Glomerular visceral epithelial cell (primary cell): ENCODE results near the gene FAF2.

Experiments
- DNase-seq: peaks from one replicate; pipeline ENCODE4 v3.0.0-alpha.2; 2016; ENCODE audit errors: extremely low spot score

The FAF2 gene

DNA sequence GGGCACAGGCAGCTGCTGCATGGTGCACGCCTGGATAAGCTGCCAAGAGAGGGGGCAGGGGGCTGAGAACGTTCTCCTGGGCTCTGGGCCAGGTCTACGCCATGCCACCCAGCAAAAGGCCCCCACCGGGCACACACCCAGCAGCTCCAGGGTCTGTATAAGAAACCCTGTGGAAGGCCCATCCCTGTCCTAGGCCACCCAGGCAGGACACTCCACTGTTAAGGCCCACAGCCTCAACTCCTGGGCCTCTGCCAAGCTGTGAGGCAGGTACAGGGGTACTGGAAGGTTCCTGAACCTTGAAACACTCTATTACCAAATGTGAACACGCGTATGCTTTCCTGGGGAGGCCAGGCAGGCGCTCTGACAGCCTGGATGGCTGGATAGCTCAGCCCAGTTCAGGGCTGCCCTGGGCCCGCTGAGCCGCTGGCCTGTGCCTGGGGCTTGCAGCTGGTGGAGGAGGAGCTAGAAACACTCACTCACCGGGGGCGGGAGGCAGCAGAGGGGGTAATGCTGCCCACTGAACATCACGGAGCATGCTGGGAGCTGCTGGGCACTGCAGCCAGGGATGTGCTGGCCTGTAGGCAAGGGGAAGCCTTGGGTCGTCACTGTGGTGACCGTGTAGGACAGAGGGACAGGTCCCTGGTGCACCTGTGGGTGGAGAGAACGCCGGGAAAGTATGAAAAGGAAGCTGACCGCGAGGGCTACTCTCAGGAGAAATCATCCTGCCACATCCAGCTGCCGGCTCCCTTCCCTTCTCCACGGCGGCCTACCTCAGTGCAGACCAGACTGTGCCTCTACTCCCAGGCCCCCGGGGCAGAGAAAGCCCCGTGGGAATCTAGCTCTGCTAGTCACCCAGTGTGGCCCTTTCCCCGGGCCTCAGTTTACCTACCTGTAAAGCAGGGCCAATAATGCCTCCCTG is 83.1 kb downstream of the FAF2 start:
- DNase-seq, result peak; percentile 36

DNA sequence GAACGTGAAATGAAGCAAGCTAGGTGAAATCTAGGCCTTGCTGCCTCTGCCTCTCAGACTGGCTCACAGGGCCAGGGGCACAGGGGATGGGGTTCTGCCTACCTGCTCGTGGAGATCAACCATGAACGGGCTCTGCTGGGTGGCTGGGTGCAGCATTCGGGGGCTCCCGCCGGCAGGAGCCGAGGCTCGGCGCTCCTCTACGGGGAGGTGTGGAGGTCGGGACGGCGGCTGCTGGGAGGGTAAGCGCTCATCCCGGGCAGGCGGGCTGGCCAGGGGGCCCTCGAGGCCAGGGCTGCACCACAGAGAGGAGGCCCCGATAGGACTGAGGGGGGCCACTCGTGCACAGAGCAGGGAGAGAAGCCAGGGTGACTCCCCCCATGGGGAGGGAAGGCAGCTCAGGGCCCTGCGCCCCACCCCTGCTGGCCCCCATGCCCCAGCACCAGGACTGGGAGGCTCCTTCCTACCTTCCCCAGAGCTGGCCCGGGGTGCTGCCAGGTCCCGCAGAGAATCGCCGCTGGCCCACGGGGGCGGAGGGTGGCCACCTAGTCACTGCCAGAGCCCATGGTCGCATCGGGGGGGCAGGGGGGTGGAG is 83.8 kb downstream of the FAF2 start:
- DNase-seq, result no peak

- DNase-seq, result no peak
Measured at GRCh38 chr5:176532795-176533194, 84.6 kb downstream of the FAF2 start.

DNA sequence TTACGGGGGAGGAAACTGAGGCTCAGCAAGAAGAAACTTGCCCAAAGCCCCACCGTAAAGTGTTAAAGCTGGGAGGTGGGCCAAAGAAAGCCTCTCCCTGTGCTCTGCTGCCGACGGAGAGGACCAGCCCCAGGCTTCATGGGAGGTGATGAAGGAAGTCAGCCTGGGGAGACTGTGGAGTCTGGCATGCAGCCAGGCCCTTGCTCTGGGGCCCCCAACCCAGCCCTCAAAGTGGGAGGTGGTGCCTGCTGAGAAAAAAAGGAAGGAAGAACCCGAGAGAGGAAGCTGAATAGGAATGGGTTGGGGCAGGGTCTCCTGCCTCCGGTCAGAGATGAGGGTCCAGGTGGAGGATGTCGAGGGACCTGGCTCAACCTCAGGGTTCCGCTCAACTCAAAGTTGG is 85.2 kb downstream of the FAF2 start:
- DNase-seq, result no peak

DNA sequence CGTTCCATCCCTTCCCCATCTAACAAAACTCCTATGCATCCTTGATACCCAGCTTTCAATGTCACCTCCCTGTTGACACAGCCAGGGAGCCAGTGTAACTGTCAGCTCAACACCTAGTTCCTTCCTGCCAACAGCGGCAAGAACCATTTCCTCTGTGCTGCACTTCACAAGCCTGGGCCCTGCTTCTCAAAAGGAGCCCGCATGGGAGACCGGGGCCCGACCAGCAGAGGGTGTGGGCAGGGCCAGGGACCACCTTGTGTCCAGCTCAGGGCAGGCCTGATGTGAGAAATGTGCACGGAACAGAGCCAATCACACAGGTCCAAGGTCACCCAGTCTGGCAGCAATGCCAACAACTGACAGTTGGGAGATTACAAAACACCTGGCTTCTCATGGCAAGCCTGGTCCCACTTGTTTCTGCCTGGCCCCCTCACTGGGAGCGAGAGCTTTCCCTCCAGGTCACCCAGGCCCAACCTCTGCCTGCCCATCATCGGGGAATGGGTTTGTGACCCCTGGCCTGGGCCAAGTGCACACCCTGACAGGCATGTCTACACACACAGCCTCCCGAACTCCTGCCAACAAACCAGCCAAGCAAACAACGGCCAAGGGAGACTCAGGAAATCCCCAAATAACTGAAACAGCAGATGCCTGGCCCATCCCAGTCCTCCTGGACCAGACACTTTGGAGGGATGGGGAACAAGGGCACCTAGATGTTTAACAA is 85.9 kb downstream of the FAF2 start:
- no peak for DNase-seq

DNA sequence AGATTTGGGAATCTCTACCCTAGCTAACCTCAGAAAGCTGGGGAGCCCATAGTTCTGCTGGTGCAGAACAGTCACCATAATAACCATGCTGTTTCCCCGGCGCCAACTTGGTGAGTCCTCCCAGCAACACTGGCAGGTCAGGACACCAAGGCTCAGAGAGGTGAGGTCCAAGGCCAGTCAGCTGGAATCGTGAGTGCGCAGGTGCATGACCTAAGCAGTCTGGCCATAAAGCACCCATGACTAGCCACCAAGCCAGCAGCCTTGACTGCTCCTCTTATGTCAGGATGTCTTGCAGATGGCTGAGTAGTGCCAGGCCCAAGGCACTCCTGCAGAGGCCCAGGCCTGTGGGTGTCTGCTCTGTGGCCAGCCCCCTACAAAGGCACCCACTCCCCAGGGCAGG is 86.5 kb downstream of the FAF2 start:
- no peak for DNase-seq

GRCh38 chr5:176535101-176535663 is 87.0 kb downstream of the FAF2 start:
- peak; percentile 62 for DNase-seq

- no peak for DNase-seq
Measured at GRCh38 chr5:176535664-176536131, 87.5 kb downstream of the FAF2 start.

DNA sequence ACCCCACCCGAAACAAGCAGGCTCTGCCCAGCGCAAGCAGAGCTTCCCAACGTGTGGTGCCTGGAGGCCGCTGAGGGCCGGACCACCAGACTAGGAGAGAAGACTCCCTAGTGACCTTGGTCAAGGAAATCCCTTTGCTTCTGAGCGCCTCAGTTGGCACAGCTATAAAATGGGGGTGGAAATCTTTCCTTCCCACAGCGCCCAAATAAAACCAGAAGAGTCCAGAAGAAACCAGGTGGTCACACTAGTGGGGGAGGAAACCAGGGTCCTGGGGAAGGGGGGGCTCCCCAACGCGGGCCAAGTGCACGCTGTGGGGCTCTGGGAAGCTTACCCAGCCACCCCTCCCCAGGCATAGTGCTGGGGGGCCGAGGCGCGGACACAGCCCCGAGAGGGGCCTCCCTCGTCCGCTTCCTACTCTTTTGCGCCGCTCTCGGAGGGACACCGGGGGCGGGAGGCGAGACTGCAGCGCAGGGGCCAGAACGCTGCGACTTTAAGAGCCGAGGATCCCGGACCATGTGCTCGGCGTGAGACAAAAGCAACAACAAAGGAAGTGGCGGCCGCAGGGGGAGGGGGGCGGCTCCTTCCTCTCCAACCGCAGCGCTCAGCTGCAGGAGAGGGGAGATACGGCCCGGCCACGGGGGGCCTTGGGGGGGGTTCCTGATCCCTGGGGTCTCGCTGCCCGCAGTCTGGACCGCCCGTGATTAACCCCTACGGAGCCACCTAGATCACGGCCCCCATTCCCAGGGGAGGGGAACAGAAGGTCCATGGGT is 88.1 kb downstream of the FAF2 start:
- peak; percentile 81 for DNase-seq

GRCh38 chr5:176536902-176537553 is 88.8 kb downstream of the FAF2 start, which contains the start of gene RNF44:
TSS of gene RNF44 (minus strand) at chr5:176537402. CDS start at chr5:176532472, 4,930 bp downstream.
- DNase-seq, result peak; percentile 98

DNA sequence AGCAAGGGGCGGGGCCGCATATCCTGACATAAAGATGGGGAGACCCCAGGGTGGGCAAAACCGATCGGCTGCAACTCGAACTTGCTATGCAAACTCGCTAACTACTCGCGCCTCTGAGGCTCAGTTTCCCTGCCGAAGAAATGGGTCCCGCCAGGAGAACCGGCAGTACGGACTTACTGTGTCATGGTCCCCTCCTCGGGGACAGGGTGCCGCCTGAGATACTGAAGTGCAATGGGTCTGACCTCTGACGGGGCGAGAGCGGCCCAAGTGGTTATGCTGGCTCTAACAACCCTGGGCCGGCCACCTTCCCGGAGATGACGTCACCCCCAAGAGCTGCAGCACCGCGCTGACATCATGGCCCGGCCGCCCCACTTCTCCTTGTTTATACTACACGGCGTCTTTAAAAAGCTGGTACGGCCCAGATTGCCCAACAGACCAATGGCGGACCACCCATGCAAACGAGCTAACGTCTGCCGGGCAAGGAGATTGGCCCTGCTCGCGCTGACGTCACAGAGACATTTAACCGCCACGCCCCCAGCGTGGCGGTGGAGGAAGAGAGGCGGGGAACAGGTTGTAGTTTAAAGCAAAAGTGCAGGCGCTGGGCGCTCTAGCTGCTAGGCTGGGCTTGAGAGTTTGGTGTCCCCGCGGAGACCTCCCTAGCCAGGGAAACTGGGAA is 89.5 kb downstream of the FAF2 start:
- peak; percentile 100 for DNase-seq

DNA sequence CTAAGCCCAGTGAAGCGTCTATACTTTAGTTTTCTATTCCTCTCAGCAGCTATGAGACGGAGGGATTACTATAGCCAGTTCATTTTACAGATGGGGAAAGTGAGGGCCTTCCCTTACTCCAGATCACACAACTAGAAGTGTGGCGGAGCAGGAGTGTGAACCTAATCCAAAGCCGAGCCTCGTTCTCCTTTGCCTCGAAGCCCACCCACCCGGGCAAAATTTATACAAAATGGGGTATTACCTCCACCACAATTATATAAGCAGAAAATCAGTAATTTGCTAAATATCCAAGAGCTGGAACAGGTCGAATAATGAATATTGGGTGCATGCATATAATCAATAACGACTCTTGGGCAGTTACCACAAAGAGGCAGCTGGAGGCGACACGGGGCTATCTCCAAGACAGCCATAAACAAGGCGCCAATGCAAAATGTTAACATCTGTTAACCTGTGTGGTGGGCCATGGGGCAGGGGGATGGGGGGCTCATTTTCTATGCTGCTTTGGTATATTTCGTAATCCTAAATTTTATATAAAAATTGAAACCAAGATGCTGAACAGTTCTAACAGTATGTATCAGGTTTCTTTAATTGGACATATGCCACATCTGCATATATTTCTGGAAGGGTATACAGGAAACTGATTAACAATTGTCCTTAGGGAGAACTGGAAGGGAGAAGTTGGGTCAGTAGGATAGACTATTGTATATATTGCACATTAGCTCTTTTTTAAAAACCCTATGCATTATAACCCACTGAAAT is 90.2 kb downstream of the FAF2 start:
- DNase-seq, result no peak

DNA sequence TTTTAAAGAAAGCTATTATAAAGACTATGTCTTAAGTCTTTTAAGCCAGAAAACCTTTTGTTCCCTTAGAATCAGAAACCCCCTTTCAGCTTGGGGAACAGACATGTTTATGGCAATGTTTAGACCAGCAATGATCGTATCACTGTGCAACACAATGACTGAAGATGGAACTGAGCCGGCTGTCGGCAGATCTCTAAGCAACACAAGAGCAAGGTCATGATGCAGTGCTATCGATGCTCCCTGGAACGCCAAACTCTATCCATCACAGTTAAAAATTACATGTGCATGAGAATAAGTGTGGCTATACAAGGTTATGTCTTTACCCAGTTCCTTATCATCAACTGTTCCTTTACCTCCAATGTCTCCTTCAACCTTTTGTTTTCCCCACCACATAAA is 90.8 kb downstream of the FAF2 start:
- no peak for DNase-seq

GRCh38 chr5:176540476-176540899 is 92.3 kb downstream of the FAF2 start:
- DNase-seq, result no peak

GRCh38 chr5:176540956-176541337 is 92.8 kb downstream of the FAF2 start:
- no peak for DNase-seq

GRCh38 chr5:176541338-176542134 is 93.4 kb downstream of the FAF2 start:
- peak; percentile 58 for DNase-seq

DNA sequence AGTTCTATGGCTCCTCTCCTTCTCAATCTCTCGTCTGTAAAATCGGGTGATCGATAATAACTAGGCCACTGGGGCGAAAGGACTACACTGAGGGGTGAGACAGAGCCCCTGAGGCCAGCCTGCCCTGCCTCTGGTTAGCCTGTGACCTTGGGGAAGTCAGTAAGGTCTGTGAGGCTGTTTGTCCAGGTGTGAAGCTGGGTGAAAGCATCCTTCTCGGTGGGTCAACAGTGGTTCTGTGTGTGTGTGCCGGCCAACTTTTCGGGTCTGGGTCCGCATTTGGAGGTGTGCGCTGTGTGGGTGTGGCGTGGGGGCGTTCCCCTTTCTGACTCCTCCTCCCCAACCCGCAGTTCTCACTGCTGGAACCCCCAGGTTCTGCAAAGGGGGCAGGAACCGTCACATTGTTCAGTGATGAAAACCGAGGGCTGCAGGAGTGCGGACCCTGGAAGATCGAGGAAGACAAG is 94.0 kb downstream of the FAF2 start:
- DNase-seq, result no peak
